LNCAP (cell line): Measurements from ENCODE around the gene SYNPO2.

Experiments used
- CTCF ChIP-seq: fragments of 450-650 bp; IDR thresholded peaks from 2 replicates; pipeline ENCODE4 v1.5.1; 2017; ENCODE audit warnings: mild to moderate bottlenecking

Gene SYNPO2

GRCh38 chr4:118848901-118849300 lies 39.8 kb upstream of the SYNPO2 start:
- TF ChIP-seq CTCF, result no peak

GRCh38 chr4:118849867-118850487 lies 38.7 kb upstream of the SYNPO2 start:
- no peak for TF ChIP-seq CTCF

- TF ChIP-seq CTCF, result no peak
Observed at GRCh38 chr4:118850488-118851173, 38.0 kb upstream of the SYNPO2 start.

- TF ChIP-seq CTCF, result no peak
Observed at GRCh38 chr4:118857760-118858159, 30.9 kb upstream of the SYNPO2 start.

GRCh38 chr4:118858779-118859178 lies 29.9 kb upstream of the SYNPO2 start:
- no peak for TF ChIP-seq CTCF

GRCh38 chr4:118865091-118865708 lies 23.5 kb upstream of the SYNPO2 start:
- TF ChIP-seq CTCF, result peak; percentile 77

- TF ChIP-seq CTCF, result no peak
Observed at GRCh38 chr4:118866442-118866841, 22.2 kb upstream of the SYNPO2 start.
